Subcutaneous abdominal adipose tissue (tissue), 5 donors: Measurements from ENCODE around the gene SOX5.

ENCODE experiments used
- H3K27ac ChIP-seq: one replicate; pipeline ENCODE4 v1.7.0; 2013; ENCODE audit warnings: low read depth, mild to moderate bottlenecking, inconsistent platforms, low read length, moderate library complexity
- H3K27me3 ChIP-seq, 5 donors: one replicate each; pipeline ENCODE4 v1.7.0; 2013; ENCODE audit warnings: low read length in 5 of 5, inconsistent platforms in 1 of 5; ENCODE audit not compliant: control insufficient read depth in 5 of 5, insufficient read depth in 4 of 5
- H3K36me3 ChIP-seq, 5 donors: one replicate each; pipeline ENCODE4 v1.7.0; 2013; ENCODE audit warnings: low read length in 5 of 5; ENCODE audit not compliant: control insufficient read depth in 5 of 5, insufficient read depth in 5 of 5
- H3K4me1 ChIP-seq, 5 donors: one replicate each; pipeline ENCODE4 v1.7.0; 2013; ENCODE audit warnings: low read length in 5 of 5, mild to moderate bottlenecking in 3 of 5, moderate library complexity in 1 of 5; ENCODE audit not compliant: control insufficient read depth in 5 of 5, insufficient read depth in 5 of 5
- H3K4me3 ChIP-seq, 5 donors: one replicate each; pipeline ENCODE4 v1.7.0; 2013; ENCODE audit warnings: low read length in 5 of 5, low read depth in 1 of 5
- H3K9ac ChIP-seq, 5 donors: one replicate each; pipeline ENCODE4 v1.7.0; 2013; ENCODE audit warnings: low read length in 5 of 5, mild to moderate bottlenecking in 4 of 5, moderate library complexity in 3 of 5
- H3K9me3 ChIP-seq, 5 donors: one replicate each; pipeline ENCODE4 v1.7.0; 2013; ENCODE audit warnings: low read length in 5 of 5; ENCODE audit not compliant: control insufficient read depth in 5 of 5
- donor health status: healthy.
- donor health status: healthy.
- donor health status: healthy.
- donor health status: healthy.
- donor health status: healthy.

Gene SOX5

GRCh38 chr12:23686095-23686494, 263.4 kb downstream of the SOX5 start:
- no peaks in the 10 kb centered on the region for H3K27me3 ChIP-seq
- H3K9me3 ChIP-seq = peaks cover 0 to 4% (median 0%) of the 10 kb centered on the region in 5 donors
- peaks cover 0 to 4% (median 0%) of the 10 kb centered on the region in 5 donors for H3K36me3 ChIP-seq
- H3K4me3 ChIP-seq = no peak overlapping the region
- H3K4me1 ChIP-seq = peaks cover 0 to 12% (median 0%) of the 10 kb centered on the region in 5 donors
- H3K27ac ChIP-seq = no peak overlapping the region
- no peak overlapping the region for H3K9ac ChIP-seq

- H3K27ac ChIP-seq = no peak overlapping the region
- H3K4me3 ChIP-seq = no peak overlapping the region
- no peak overlapping the region for H3K9ac ChIP-seq
- no peaks in the 10 kb centered on the region for H3K27me3 ChIP-seq
- no peaks in the 10 kb centered on the region for H3K36me3 ChIP-seq
- H3K4me1 ChIP-seq = peaks cover 0 to 12% (median 0%) of the 10 kb centered on the region in 5 donors
- peaks cover 0 to 10% (median 0%) of the 10 kb centered on the region in 5 donors for H3K9me3 ChIP-seq
Observed at GRCh38 chr12:23684121-23684520, 265.3 kb downstream of the SOX5 start.

- Histone ChIP-seq H3K27me3 (no peaks in the 10 kb centered on the region), H3K9ac (no peak overlapping the region), H3K9me3 (peaks cover 0 to 10% (median 0%) of the 10 kb centered on the region in 5 donors), H3K36me3 (no peaks in the 10 kb centered on the region), H3K4me3 (no peak overlapping the region), H3K27ac (no peak overlapping the region), H3K4me1 (no peaks in the 10 kb centered on the region)
Observed at GRCh38 chr12:23681237-23681636, 268.2 kb downstream of the SOX5 start.

- Histone ChIP-seq H3K4me1 (peaks cover 0 to 3% (median 0%) of the 10 kb centered on the region in 5 donors), H3K9me3 (no peaks in the 10 kb centered on the region), H3K27ac (no peak overlapping the region), H3K4me3 (no peak overlapping the region), H3K27me3 (no peaks in the 10 kb centered on the region), H3K9ac (no peak overlapping the region), H3K36me3 (no peaks in the 10 kb centered on the region)
Observed at GRCh38 chr12:23674064-23674463, 275.4 kb downstream of the SOX5 start.

- no peaks in the 10 kb centered on the region for H3K9me3 ChIP-seq
- no peak overlapping the region for H3K9ac ChIP-seq
- H3K27me3 ChIP-seq = no peaks in the 10 kb centered on the region
- no peak overlapping the region for H3K4me3 ChIP-seq
- H3K27ac ChIP-seq = no peak overlapping the region
- peaks cover 0 to 3% (median 0%) of the 10 kb centered on the region in 5 donors for H3K4me1 ChIP-seq
- no peaks in the 10 kb centered on the region for H3K36me3 ChIP-seq
Observed at GRCh38 chr12:23671881-23672280, 277.6 kb downstream of the SOX5 start.

GRCh38 chr12:23670684-23671083, 278.8 kb downstream of the SOX5 start:
- H3K4me1 ChIP-seq = peaks cover 0 to 3% (median 0%) of the 10 kb centered on the region in 5 donors
- no peak overlapping the region for H3K9ac ChIP-seq
- H3K27me3 ChIP-seq = no peaks in the 10 kb centered on the region
- H3K9me3 ChIP-seq = no peaks in the 10 kb centered on the region
- no peaks in the 10 kb centered on the region for H3K36me3 ChIP-seq
- no peak overlapping the region for H3K4me3 ChIP-seq
- no peak overlapping the region for H3K27ac ChIP-seq

GRCh38 chr12:23669691-23670090, 279.8 kb downstream of the SOX5 start:
- Histone ChIP-seq H3K9me3 (no peaks in the 10 kb centered on the region), H3K36me3 (no peaks in the 10 kb centered on the region), H3K27ac (no peak overlapping the region), H3K27me3 (no peaks in the 10 kb centered on the region), H3K4me3 (no peak overlapping the region), H3K4me1 (peaks cover 0 to 3% (median 0%) of the 10 kb centered on the region in 5 donors), H3K9ac (no peak overlapping the region)

GRCh38 chr12:23666866-23667265, 282.6 kb downstream of the SOX5 start:
- Histone ChIP-seq H3K27ac (no peak overlapping the region), H3K36me3 (peaks cover 0 to 3% (median 0%) of the 10 kb centered on the region in 5 donors), H3K27me3 (no peaks in the 10 kb centered on the region), H3K4me3 (no peak overlapping the region), H3K4me1 (no peaks in the 10 kb centered on the region), H3K9me3 (no peaks in the 10 kb centered on the region), H3K9ac (no peak overlapping the region)

- no peaks in the 10 kb centered on the region for H3K4me1 ChIP-seq
- no peaks in the 10 kb centered on the region for H3K27me3 ChIP-seq
- H3K9ac ChIP-seq = no peak overlapping the region
- no peak overlapping the region for H3K27ac ChIP-seq
- H3K36me3 ChIP-seq = peaks cover 0 to 3% (median 0%) of the 10 kb centered on the region in 5 donors
- H3K4me3 ChIP-seq = no peak overlapping the region
- H3K9me3 ChIP-seq = no peaks in the 10 kb centered on the region
Observed at GRCh38 chr12:23662966-23663365, 286.5 kb downstream of the SOX5 start.

GRCh38 chr12:23659131-23659530, 290.3 kb downstream of the SOX5 start:
- H3K27ac ChIP-seq = no peak overlapping the region
- H3K27me3 ChIP-seq = no peaks in the 10 kb centered on the region
- no peaks in the 10 kb centered on the region for H3K4me1 ChIP-seq
- H3K36me3 ChIP-seq = no peaks in the 10 kb centered on the region
- no peaks in the 10 kb centered on the region for H3K9me3 ChIP-seq
- H3K4me3 ChIP-seq = no peak overlapping the region
- no peak overlapping the region for H3K9ac ChIP-seq

- Histone ChIP-seq H3K9ac (no peak overlapping the region), H3K4me3 (no peak overlapping the region), H3K27me3 (no peaks in the 10 kb centered on the region), H3K9me3 (no peaks in the 10 kb centered on the region), H3K4me1 (no peaks in the 10 kb centered on the region), H3K27ac (no peak overlapping the region), H3K36me3 (no peaks in the 10 kb centered on the region)
Observed at GRCh38 chr12:23657598-23657997, 291.9 kb downstream of the SOX5 start.
